ENCODE data around the gene URI1.
A peak's percentile ranks its signal among the peaks of the same experiment; 100 is the strongest.
"Not testable (repeated sequence)": the region's sequence is repeated elsewhere in the genome, so short reads cannot be mapped to it uniquely, and the experiment has no call there.

The URI1 gene

GRCh38 chr19:29940971-29941585 is 961 bp upstream of the URI1 start:
- DNase-seq (ENCODE audit: low read depth in 2 of 2), result no peak

DNA sequence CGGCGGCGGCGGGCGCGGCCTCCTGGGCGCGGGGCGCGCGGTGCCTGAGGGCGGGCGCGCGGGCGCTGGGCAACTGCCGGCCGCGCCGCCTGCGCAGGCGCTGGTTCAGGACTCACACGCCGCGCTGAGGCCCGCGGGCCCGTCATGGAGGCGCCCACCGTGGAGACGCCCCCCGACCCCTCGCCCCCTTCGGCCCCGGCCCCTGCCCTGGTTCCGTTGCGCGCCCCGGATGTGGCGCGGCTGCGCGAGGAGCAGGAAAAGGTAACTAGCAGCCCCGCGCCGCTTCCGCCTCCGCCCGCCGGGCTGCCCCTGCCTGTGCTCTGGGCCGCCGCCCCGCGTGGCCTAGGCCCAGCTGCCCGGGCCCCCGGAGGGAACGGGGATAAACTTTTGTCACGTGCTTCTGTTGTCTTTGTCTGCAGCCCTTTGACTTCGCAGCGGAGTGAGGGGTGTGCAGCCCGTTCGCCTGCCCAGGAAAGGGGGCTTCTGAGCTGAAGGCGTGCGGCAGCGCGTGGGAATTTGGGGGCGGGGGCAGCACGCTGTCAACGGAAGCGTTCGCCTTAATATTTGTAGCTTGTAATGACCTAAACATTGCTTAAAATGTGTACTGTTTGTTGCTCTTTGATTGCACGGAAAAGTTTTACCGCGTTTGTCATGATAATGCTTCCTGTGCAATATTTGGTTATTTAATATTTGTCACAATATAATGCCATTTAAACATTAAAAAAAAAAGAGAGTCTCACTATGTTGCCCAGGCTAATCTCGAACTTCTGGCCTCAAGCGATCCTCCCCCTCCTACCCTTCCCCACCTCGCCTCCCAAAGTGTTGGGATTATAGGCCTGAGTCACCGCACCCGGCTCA is 594 bp downstream of the URI1 start:
- peak; percentile 40 to 62 for DNase-seq (ENCODE audit: low read depth in 2 of 2)

GRCh38 chr19:29943615-29944014 is 1.6 kb downstream of the URI1 start:
- no peak for DNase-seq (ENCODE audit: low read depth in 2 of 2)

DNA sequence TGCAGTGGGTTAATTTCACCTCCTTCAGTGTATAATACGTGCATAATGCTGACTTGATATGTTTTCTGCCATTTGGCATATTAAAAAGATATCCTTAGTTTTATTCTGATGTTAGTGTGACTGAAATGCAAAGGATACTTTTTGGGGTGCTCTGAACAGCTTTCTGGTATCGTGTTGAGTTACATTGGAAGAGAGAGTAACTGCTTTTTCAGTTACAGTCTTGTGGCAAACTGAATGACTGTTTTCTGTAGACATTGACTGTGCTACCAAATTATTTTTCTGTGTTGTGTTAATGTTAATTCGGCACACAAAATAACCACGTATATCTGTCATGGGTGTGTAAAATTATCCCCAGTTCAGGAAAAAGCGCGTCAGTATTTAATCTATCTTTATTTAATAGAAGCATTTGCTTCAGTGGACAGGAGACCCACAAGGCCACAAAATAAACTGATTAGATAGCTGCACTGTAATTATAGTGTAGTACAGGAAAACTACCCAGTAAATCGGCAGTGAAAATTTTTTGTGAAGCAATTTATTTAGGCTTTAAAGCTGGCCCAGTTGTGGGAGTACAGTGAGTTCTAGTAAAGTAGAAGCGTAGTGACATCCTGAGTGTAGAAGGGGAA is 2.5 kb downstream of the URI1 start:
- DNase-seq (ENCODE audit: low read depth in 2 of 2), result no peak

GRCh38 chr19:29945017-29945416 is 3.0 kb downstream of the URI1 start:
- no peak for DNase-seq (ENCODE audit: low read depth in 2 of 2)

GRCh38 chr19:29945433-29945832 is 3.4 kb downstream of the URI1 start:
- DNase-seq (ENCODE audit: low read depth in 2 of 2), result no peak

DNA sequence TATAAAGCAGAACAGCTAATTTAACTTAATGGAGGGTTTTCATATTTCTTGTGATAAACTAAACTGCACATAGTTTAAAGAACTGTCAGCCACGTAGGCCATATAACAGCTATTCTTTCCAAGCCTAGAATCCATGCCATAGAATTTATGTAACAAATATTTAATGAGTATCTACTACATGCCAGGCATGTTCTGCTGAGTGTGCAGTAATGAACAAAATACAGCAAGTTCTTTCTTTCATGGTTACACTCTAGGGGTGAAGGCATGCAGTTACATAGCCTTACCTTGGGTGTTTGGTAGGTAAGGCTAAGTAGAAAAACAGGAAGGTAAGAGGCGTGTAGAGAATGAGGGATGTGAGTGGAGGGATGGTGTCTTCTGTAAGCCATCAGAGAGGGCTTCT is 4.6 kb downstream of the URI1 start:
- no peak for DNase-seq (ENCODE audit: low read depth in 2 of 2)

DNA sequence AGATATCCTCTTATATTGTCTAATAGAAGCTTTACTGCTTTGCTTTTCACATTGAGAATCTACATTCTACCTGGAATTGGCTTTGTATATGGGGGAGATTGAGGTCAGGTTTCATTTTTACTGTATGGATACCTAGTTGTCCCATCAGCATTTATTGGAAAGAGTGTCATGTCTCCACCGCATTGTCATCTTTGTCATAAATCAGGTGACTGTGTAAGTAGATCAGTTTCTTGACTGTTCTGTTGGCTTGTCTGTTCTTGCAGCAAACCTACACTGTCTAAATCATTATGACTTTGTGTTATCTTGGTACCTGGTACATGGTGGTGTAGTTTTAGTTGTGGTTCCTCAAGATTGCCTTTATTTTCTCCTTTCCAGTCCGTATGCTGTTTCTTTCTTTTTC is 5.8 kb downstream of the URI1 start:
- no peak for DNase-seq (ENCODE audit: low read depth in 2 of 2)

- not testable (repeated sequence) for DNase-seq (ENCODE audit: low read depth in 2 of 2)
Measured at GRCh38 chr19:29948759-29949470, 6.9 kb downstream of the URI1 start.

DNA sequence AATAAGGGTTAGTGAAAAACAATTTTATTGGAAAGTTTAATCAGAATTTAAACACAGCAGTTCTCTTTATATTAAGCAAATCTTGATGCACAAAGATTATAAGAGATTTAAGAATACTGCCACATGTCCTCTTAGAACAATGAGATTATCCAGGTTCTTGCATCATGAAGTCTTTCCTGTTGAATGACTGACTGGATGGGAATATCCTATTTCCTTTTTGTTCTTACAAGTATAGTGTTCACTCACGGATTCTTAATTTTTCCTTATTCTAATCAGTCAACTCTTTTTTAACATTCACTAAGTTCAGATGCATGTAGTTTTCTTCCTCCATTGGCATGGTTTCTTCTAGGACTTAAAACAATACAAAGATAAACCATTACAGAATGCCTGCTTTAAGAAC is 10.1 kb downstream of the URI1 start:
- no peak for DNase-seq (ENCODE audit: low read depth in 2 of 2)

DNA sequence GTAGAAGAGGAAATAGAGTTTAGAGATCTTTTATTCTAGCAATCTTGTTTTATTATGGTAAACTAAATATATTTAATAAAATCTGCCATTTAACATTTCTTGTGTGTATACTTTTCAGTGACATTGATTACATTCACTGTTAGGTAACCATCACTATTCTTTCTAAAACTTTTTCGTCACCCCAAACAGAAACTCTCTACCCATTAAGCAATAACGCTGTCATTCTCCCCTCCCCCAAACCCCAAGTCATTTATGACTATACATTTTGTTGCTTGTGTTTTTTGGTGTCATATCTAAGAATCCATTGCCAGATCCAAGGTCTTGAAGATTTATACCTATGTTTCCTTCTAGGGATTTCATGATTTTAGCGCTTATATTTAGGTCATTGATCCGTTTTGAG is 10.6 kb downstream of the URI1 start:
- DNase-seq (ENCODE audit: low read depth in 2 of 2), result no peak

DNA sequence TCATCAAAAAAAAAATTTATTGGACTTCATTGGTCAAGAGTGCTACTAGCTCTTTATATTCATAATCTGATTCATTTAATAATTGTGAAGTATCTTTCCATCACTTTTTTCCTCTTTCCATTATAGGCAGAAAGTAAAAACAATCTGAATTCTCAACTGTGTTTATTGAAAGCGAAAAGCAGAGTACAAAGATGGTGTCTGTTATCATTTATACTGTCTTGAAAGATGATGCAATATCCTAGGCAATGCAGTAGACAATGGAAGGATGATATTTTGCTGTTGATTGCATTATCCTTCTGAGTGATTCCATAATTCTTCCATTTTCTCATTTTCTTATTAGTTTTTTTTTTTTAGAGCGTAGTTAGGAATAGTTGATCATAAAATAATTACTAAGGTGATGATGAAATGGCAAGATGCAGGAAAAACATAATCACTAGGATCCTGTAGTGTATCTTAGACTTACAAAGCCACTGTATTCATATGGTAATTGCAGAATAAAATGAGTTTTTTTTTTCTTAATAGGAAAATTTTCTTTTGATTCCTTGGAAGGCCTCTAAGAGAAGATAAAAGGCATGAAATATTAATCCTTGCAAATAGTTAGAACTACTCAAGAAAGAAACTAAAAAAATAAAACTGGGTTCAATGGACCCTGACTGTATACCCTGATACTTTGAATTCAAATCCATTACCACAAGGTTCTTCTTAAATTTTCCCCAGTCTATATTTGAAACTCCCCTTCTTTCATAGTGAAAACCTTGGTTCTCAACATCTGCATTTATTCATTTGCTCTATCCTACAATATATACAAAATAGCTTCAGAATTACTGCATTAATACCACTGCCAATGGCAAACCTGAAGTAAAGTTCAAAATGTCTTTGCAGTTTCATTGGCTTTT is 11.6 kb downstream of the URI1 start:
- DNase-seq (ENCODE audit: low read depth in 2 of 2), result no peak

GRCh38 chr19:29956855-29957254 is 14.8 kb downstream of the URI1 start:
- DNase-seq (ENCODE audit: low read depth in 2 of 2), result no peak

- no peak for DNase-seq (ENCODE audit: low read depth in 2 of 2)
Measured at GRCh38 chr19:29961311-29961710, 19.3 kb downstream of the URI1 start.

DNA sequence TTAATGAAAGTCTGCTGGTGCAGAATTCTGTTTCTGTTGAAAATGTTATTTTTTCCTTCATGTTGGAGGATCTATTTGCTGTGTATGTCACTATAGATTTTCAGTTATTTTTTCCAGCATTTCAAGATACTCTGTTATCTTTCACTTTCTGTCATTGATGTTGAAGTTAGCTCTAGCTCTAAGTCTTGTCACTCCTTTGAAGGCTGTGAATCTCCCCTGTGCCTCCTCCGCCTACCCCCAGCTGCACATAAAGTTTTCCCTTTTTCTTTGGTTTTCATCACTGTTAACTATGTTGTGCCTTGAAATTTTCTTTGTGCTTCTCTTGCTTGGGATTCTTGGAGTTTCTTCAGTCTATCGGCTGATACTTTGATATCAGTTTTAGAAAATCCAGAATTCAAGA is 20.8 kb downstream of the URI1 start:
- DNase-seq (ENCODE audit: low read depth in 2 of 2), result no peak

DNA sequence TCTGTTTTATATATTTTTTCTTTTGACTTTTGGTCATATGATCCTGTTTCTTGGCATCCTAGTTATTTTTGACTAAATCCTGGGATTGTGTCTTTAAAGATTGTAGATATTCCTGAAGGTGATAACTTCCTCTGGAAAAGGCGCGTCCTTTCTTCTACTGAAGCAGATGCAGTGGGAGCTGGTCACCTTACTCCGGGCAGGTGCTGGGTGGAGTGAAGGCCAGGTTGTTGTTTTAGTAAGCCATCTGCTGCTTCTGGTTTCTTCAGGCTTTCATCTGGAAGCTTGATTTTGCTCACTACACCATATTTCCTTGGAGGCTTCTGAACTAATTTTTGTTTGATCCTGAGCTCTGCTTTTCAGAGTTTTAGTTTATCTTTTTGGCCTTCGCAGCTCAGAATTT is 21.5 kb downstream of the URI1 start:
- DNase-seq (ENCODE audit: low read depth in 2 of 2), result no peak

- DNase-seq (ENCODE audit: low read depth in 2 of 2), result no peak
Measured at GRCh38 chr19:29964171-29964570, 22.1 kb downstream of the URI1 start.

- DNase-seq (ENCODE audit: low read depth in 2 of 2), result no peak
Measured at GRCh38 chr19:29965492-29965891, 23.5 kb downstream of the URI1 start.

DNA sequence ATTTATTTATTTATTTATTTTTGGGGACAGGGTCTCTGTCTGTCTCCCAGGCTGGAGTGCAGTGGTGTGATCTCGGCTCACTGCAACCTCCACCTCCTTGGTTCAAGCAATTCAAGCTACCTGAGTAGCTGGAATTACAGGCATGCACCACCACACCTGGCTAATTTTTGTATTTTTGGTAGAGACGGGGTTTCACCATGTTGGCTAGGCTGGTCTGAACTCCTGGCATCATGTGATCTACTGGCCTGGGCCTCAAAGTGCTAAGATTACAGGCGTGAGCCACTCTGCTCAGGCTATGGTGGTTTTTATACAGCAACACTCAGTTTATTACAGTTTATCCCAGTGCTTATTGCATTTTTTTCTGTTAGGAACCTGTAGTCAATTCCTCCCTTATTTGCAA is 24.1 kb downstream of the URI1 start:
- not testable (repeated sequence) for DNase-seq (ENCODE audit: low read depth in 2 of 2)

DNA sequence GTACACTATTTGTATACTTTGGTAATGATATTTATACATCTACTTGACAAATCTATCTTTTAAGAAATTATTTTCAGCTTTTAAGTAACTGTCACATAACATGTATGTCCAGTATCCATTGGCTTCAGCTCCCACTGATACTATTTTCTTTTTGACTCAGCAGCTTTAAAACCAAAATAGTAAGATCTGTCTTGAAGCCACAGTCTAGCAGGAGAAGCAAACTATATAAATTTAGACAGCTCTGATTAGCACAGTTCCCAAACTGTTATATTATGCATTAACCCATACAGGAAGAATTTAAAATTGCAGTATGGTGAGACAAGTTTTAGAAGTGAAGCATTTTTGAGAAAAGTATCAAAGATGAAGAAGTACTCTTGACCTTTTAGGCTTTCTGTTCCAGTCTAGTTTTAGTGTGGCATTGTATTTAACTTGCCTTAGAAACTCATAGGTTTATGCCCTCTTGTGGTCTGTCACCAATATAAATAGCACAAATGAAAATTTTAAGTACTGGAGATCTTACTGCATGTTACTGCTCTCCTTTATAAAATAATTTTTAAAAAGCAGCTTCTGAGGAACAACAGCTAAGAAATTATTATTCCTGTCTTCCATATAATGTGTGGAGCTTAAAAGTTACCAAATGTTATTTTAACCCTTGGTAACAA is 24.7 kb downstream of the URI1 start:
- no peak for DNase-seq (ENCODE audit: low read depth in 2 of 2)

- DNase-seq (ENCODE audit: low read depth in 2 of 2), result no peak
Measured at GRCh38 chr19:29967623-29968022, 25.6 kb downstream of the URI1 start.
